ENCODE measurements around the gene TBL1X.

TBL1X gene

DNA sequence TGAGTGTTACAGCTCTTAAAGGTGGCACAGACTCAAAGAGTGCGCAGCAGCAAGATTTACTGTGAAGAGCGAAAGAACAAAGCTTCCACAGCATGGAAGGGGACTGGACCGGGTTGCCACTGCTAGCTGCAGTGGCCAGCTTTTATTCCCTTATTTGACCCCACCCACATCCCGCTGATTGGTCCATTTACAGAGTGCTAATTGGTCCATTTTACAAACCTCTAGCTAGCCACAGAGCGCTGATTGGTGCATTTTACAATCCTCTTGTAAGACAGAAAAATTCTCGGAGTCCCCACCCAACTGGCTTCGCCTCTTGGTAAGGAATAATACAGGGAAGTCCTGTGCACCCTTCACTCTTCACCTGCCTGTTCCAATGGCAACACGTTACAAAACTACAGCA, 319.5 kb downstream of the TBL1X start:
- no peak for DNase-seq

DNA sequence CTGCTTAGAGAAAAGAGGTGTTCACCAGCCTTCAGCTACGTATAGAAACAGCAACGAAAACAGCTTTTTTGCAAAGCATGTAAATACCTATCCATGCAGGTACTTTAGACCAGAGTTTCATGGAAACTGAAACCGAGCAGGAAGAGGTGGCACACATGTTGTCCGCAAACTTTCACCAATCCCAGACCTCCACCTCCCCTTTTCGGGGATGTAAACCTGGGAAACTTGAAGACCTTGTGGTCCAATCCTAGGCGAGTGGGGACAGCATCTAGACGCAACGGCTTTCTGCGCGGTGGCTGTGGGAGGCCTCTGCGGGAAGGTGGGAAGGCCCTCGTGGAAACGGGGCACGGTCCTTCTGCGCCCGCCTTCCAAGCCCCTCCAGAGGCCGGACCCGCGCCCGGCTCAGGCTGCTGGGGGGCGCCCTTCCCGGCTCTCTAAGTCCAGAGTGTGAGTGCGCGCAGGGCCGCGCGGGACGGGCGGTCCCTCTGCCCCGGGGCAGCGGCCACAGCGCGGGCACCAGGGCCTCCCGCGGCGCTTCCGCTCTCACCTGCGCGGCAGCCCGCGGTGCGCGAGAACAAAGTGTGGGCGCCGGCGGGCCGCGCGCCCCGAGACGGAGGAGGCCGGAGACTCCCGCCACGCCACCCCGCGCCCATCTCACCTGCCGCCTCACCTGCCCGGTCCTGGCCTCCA, 320.5 kb downstream of the TBL1X start:
- DNase-seq = no peak

DNA sequence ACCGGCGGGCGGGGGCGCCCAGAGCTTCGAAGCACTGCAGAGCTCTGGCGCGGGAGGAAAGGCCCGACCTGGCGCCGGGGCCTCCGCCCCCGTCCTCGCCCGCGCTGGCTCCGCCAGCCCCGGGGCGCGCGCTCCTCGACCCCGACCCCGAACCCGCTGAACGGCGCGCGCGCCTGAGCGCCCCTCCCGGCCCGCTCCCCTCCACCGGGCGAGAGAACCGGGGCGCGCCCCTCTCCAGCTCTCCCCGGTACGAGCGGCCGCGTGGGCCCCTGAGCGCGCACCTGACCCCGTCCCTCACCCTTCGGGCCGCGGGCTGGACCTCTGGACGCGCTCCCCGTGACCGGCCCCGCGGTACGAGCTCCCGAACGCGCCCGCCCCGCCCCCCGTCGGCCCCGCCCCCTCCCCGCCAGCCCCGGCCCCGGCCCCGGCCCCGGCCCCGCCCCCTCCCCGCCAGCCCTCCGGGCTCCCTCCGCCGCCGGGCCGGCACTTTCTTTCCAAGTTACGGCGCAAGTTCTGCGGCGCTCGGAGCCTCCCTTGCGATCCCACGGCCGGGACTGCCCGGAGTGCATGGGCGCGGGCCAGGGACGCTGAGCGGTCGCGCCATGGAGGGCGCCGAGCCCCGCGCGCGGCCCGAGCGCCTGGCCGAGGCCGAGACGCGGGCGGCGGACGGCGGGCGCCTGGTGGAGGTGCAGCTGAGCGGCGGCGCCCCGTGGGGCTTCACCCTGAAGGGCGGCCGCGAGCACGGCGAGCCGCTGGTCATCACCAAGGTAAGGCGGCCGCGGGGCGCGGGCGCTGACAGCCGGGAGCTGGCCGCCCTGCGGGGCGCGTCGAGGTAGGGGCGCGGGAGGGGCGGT, 321.3 kb downstream of the TBL1X start, which contains the start of gene SHROOM2:
Gene SHROOM2, plus strand, starts transcription at position 486 of the 854 bp plus-strand sequence. Its CDS starts 117 bp downstream, at position 603.
- no peak for DNase-seq

DNA sequence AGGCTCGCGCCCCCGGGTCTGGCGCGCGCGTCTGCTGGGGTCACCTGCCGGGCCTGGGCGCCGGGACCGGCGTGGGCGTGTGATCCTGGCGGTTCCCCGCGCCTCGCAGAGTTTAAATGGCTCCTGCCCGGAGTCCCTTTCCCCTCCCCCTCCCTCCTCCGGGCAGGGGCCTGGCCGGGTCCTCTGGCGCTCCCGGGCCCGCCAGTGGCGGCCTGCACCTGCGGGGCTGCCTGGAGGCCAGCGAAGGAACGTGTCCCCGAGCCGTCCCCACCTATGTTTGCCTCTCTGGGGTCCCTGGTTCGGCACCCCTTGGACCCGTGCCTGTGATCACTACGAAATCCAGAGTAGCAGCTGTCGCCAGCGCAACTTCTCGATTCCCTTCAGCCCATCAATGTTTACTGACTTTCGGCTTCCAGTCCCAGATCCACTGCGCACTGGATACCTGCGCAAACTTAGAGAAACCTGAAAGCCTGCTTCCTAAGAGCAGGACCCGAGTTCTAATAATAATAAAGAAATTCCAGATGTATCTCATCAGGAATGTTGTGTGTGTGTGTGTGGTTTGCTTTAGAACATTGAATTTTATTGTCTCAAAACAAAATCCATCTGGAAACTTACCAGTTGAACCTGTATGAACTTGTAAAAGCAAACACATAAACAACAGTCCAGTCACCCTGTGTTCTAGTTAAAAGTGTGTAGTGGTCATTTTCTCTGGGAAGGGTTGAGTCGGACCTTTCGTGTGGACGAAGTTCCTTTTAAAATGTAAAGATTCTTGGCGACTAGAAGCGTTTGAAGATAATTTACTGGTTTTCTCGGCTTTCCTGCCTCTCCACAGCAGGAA, 322.2 kb downstream of the TBL1X start:
- DNase-seq = no peak

DNA sequence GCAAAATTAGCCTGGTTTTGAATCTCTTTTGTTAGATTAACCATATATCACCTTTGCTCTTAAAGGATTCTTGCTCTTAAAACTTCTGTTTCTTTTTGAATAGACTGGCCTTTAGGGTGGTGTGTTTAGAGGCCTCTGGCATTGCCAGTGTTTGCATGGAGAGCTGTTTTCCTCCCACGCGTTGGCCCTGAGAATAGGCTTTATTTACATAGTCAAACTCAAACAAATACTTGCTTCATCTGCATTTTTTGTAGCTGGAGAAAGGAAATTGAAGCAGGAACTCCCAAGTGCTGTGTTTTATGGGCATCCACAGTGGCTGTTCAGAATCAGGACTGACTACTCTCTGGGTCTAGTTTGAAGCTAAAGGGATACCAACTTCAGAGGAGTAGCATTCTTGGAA, 324.1 kb downstream of the TBL1X start:
- DNase-seq = no peak

DNA sequence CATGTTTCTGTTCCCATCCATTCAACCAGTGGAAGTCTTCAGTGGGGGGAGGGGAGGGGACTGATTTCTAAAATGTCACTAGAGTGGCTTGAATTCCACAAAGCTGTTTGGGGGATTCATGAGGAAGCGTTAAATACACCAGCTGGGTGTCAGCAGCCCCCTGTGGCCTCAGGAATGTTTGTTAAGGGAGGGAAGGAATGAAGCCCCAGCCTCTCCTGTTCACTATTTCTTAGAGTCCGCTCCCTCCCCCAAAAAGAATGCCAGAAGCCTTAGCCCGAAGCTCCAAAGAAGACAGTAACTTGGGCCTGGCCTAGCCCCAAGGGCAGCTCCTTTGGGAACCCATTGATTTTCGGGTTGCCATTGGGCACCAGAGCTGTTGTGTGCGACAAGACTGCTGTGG, 324.7 kb downstream of the TBL1X start:
- no peak for DNase-seq
